ENCODE results near the gene TMEM259.

DNA sequence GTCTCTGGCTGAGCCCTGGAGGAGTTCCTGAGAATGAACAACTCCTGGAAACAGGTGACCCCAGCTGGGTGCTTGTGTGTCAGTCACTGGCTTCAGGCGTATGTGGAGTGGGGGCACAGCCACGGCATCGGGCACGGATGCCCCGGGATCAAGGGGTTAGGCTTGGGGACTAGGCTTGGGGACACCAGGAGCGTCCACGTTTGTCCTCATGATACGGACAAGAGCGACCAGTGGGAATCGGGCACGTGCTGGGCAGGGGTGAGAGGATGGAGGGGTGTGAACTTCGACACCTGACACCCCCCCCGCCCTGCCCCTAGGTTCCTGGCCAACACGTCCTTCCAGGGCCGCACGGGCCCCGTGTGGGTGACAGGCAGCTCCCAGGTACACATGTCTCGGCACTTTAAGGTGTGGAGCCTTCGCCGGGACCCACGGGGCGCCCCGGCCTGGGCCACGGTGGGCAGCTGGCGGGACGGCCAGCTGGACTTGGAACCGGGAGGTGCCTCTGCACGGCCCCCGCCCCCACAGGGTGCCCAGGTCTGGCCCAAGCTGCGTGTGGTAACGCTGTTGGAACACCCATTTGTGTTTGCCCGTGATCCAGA, 16.6 kb downstream of the TMEM259 start:
- TF ChIP-seq CTCF (IDR thresholded peaks at IDR 0.05; ENCODE audit: insufficient read depth, low read length, poor library complexity, severe bottlenecking) (no peak), EZH2phosphoT487 (conservative IDR thresholded peaks at IDR 0.05; ENCODE audit: low read length) (no peak)
